ENCODE data around the gene CDIPT.

Gene CDIPT

DNA sequence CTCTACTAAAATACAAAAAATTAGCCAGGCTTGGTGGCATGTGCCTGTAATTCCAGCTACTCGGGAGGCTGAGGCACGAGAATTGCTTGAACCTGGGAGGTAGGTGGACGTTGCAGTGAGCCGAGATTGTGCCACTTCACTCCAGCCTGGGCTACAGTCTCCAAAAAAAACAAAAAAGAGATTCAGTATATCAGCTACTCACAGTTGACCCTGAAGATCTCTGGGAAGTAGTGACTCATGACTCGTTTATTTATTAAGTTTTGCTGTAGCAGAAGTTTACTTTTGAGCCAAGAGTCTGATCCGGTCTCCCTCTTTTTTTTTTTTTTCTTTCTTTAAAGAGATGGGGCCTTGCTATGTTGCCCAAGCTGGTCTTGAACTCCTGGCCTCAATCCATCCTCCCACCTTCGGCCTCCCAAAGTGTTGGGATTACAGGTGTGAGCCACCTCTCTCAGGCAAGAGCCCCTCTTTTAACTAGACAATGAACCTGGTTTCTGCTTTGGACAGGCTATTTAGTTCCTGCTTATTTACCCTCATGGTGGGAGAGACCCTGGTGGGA lies 38.4 kb downstream of the CDIPT start:
- TF ChIP-seq, protein P1, sequence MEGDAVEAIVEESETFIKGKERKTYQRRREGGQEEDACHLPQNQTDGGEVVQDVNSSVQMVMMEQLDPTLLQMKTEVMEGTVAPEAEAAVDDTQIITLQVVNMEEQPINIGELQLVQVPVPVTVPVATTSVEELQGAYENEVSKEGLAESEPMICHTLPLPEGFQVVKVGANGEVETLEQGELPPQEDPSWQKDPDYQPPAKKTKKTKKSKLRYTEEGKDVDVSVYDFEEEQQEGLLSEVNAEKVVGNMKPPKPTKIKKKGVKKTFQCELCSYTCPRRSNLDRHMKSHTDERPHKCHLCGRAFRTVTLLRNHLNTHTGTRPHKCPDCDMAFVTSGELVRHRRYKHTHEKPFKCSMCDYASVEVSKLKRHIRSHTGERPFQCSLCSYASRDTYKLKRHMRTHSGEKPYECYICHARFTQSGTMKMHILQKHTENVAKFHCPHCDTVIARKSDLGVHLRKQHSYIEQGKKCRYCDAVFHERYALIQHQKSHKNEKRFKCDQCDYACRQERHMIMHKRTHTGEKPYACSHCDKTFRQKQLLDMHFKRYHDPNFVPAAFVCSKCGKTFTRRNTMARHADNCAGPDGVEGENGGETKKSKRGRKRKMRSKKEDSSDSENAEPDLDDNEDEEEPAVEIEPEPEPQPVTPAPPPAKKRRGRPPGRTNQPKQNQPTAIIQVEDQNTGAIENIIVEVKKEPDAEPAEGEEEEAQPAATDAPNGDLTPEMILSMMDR (IDR thresholded peaks at IDR 0.05; ENCODE audit: low read depth, low read length, missing control alignments) = no peak
- DNase-seq (ENCODE audit: extremely low read depth, low read depth) = peak; percentile 72
- peak overlapping the region; percentile 23; the same call in 1 of the 2 replicates for H3K4me3 ChIP-seq (replicated peaks; ENCODE audit: low read depth, low read length)

DNA sequence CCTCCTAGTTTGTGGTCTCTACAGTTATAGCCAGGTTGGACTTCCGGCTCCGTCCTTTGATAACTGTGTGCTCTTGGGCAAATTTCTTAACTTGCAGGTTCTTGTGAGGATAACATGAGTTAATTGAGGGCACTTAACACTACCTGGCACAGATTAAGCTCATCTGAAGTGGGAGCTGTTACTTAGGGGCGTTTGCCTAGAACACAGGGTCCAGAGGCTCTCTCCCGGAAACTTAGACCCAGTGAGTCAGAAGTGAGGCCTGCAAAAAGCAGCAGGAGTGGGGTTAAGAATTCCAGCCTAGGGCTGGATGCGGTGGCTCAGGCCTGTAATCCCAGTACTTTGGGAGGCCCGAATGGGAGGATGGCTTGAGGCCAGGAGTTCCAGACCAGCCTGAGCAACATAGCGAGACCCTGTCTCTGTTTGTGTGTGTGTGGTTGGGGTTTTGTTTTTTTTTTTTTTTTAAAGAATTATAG lies 41.3 kb downstream of the CDIPT start:
- peak overlapping the region; percentile 55 for H3K4me3 ChIP-seq (replicated peaks; ENCODE audit: low read depth, low read length)
- no peak for DNase-seq (ENCODE audit: extremely low read depth, low read depth)
- TF ChIP-seq, protein P1 (IDR thresholded peaks at IDR 0.05; ENCODE audit: low read depth, low read length, missing control alignments) = no peak

DNA sequence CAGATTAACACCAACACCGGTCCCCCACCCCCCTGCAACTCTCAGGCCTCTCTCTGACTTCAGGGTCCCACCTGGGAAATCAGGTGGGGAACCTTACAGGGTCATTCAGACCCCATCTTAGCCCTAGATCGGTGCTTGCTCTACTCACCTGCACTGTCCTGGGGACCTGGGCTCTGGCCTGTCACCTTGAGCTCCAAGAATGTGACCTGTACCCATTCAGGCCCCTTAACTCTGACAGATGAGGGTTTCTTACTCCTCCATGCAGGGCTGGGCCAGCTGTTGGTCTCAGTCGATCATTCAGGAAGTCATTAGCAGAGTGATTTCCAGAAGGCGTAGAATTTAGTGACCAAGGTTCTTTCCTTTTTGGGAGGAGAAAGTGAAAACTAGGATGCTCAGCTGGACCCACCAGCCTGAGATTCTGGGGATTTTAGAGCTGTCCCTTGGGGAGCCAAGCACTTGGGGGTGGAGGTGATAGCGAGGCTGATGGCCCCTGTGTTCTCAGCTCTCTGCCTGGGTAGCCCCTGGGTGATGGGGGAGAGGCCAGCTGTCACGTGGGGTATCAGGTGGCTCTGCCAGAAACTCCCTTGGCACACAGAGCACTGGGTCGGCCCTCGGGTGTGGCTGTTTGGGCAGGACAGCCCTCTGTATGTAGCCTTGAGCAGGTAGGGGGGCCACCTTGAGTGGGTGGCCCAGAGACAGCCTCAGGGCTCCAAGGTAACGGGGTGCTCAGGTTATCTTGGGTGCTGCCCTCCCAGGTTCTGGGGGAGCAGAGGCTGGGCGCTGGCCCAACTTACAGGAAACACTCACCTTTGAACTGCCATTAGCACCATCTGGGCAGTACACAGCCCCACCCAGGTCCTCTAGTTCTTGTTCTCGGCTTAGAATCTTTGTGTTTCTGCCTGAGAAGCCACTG lies 42.0 kb downstream of the CDIPT start:
- DNase-seq (ENCODE audit: extremely low read depth, low read depth) = no peak
- TF ChIP-seq, protein P1 (IDR thresholded peaks at IDR 0.05; ENCODE audit: low read depth, low read length, missing control alignments) = no peak
- peak overlapping the region; percentile 55 for H3K4me3 ChIP-seq (replicated peaks; ENCODE audit: low read depth, low read length)

DNA sequence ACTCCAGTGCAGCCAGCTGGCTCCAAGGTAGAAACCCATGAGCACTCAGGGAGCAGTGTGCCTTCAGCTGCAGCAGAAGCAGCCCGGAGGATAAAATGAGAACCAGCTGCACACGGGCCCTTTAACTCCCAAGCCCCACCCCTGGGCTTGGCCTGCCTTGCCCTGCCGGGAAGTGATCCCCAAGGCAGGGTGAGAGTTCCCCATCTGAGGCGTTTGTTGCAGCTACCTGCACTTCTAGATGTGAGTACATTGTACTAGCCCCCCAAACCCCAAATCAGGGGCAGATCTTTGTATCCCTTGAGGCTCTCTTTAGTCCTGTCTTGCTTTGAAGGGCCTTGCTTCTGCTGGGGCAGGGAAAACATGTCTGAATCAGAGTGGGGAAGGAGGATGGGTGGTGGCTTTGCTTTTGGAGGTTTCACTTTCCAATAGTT lies 42.7 kb downstream of the CDIPT start, which contains the start of gene MVP:
Gene MVP, plus strand, starts transcription at position 192 of the 431 bp plus-strand sequence. CDS start 10,088 bp downstream, outside the sequence.
- peak within 1 kb of the TSS; percentile 55 for H3K4me3 ChIP-seq (replicated peaks; ENCODE audit: low read depth, low read length)
- no peak for DNase-seq (ENCODE audit: extremely low read depth, low read depth)
- TF ChIP-seq, protein P1 (IDR thresholded peaks at IDR 0.05; ENCODE audit: low read depth, low read length, missing control alignments) = no peak

DNA sequence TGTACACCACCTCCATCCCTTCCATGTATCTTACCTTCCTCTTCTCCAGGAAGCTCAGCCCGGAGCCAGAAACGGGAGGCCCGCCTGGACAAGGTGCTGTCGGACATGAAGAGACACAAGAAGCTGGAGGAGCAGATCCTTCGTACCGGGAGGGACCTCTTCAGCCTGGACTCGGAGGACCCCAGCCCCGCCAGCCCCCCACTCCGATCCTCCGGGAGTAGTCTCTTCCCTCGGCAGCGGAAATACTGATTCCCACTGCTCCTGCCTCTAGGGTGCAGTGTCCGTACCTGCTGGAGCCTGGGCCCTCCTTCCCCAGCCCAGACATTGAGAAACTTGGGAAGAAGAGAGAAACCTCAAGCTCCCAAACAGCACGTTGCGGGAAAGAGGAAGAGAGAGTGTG lies 43.5 kb downstream of the CDIPT start:
- TF ChIP-seq, protein P1 (IDR thresholded peaks at IDR 0.05; ENCODE audit: low read depth, low read length, missing control alignments) = peak; percentile 29
- peak overlapping the region; percentile 55 for H3K4me3 ChIP-seq (replicated peaks; ENCODE audit: low read depth, low read length)
- DNase-seq (ENCODE audit: extremely low read depth, low read depth) = no peak

DNA sequence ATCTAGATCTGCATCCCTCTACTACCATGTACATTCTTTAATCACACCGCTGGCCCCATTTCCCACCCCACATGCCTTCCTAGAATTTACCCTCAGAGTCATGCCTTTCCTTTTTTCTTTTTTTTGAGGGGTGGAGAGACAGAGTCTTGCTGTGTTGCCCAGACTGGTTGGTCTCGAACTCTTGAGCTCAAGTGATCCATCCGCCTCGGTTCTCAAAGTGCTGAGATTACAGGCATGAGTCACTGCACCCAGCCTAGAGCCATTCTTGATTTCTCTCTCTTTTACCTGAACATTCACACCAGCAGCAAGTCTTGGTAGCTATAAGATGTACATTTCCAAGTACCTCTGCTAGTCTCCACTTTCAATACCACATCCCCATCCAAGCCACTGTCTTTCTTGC lies 44.9 kb downstream of the CDIPT start:
- H3K4me3 ChIP-seq (replicated peaks; ENCODE audit: low read depth, low read length) = peak overlapping the region; percentile 87; the same call in 1 of the 2 replicates
- TF ChIP-seq, protein P1 (IDR thresholded peaks at IDR 0.05; ENCODE audit: low read depth, low read length, missing control alignments) = no peak
- DNase-seq (ENCODE audit: extremely low read depth, low read depth) = no peak
